ENCODE measurements around the gene GNG7. TPM values are rescaled to one million over a fixed set of nuclear protein-coding genes. Genes with fewer than 3 reads are reported as not detected.
"Not testable (repeated sequence)": the region's sequence is repeated elsewhere in the genome, so short reads cannot be mapped to it uniquely, and the experiment has no call there.

Gene GNG7
- total RNA-seq, 1 donor = 0.45 TPM

DNA sequence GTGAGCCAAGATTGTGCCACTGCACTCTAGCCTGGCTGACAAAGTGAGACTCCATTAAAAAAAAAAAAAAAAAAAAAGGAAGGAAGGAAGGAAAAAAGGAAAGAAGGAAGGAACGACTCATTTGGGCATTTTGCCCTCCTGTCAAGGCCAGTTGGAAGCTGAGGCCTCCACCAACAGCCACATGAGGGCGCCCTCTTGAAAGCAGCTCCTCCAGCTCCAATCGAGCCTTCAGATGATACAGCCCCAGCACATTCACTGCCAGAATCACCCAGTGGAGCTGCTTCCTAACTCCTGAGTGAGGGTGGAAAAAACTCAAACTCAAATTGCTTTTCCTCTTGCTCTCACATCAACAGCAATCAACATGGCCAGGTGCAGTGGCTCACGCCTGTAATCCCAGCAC lies 40.9 kb downstream of the GNG7 start:
- no peak overlapping the region for H3K4me3 ChIP-seq (ENCODE audit: low read depth, low read length)
- DNase-seq (ENCODE audit: low read depth) = no peak
- TF ChIP-seq, protein P1, sequence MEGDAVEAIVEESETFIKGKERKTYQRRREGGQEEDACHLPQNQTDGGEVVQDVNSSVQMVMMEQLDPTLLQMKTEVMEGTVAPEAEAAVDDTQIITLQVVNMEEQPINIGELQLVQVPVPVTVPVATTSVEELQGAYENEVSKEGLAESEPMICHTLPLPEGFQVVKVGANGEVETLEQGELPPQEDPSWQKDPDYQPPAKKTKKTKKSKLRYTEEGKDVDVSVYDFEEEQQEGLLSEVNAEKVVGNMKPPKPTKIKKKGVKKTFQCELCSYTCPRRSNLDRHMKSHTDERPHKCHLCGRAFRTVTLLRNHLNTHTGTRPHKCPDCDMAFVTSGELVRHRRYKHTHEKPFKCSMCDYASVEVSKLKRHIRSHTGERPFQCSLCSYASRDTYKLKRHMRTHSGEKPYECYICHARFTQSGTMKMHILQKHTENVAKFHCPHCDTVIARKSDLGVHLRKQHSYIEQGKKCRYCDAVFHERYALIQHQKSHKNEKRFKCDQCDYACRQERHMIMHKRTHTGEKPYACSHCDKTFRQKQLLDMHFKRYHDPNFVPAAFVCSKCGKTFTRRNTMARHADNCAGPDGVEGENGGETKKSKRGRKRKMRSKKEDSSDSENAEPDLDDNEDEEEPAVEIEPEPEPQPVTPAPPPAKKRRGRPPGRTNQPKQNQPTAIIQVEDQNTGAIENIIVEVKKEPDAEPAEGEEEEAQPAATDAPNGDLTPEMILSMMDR (IDR thresholded peaks at IDR 0.05; ENCODE audit: insufficient read depth, low read length) = no peak

DNA sequence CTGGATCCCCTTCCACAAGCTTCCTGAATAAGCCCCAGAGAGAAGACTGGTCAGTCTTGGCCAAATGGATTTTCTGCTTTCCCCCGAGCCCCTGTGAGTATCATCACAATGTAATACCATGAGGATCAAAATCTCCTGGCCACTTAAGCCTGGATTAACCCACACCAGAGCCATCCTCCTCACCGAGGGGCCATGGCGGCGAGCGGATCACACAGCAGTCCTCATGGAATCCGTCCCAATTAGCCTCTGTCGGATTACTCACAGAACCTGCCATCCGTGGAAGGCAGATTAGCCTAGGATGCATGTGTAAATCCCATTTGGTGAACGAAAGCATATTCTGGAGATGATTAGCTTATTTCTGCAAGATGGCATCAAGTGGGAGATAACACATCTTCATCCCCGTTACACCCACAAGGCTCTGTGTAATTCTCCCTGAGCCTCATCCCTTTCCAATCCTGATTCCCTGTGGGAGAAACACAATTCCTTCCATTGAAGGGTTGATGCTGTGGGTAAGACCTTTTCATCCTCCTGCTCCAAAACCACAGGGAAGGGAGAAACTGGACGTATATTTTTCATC lies 42.5 kb downstream of the GNG7 start:
- H3K4me3 ChIP-seq (ENCODE audit: low read depth, low read length) = no peak overlapping the region
- TF ChIP-seq, protein P1 (IDR thresholded peaks at IDR 0.05; ENCODE audit: insufficient read depth, low read length) = no peak

DNA sequence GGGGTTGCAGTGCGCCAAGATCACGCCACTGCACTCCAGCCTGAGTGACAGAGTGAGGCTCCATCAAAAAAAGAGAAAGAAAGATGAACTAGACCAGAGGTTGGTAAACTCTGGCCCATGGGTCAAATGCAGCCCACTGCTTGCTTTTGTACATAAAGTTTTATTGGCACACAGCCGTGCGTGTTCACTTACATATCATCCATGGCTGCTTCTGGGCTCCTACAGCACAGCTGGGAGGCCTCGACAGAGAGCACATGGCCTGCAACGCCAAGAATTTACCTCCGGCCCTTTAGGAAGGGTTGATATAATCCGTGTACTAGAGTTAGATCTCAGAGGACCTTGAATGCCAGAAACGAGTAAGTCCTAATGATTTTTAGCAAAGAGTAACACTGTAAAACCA lies 46.0 kb downstream of the GNG7 start:
- H3K4me3 ChIP-seq (ENCODE audit: low read depth, low read length) = no peak overlapping the region
- TF ChIP-seq, protein P1 (IDR thresholded peaks at IDR 0.05; ENCODE audit: insufficient read depth, low read length) = no peak
- DNase-seq (ENCODE audit: low read depth) = no peak

More for the DNA sequence above, 42.5 kb downstream of the GNG7 start:
- no peak for DNase-seq (ENCODE audit: low read depth)

DNA sequence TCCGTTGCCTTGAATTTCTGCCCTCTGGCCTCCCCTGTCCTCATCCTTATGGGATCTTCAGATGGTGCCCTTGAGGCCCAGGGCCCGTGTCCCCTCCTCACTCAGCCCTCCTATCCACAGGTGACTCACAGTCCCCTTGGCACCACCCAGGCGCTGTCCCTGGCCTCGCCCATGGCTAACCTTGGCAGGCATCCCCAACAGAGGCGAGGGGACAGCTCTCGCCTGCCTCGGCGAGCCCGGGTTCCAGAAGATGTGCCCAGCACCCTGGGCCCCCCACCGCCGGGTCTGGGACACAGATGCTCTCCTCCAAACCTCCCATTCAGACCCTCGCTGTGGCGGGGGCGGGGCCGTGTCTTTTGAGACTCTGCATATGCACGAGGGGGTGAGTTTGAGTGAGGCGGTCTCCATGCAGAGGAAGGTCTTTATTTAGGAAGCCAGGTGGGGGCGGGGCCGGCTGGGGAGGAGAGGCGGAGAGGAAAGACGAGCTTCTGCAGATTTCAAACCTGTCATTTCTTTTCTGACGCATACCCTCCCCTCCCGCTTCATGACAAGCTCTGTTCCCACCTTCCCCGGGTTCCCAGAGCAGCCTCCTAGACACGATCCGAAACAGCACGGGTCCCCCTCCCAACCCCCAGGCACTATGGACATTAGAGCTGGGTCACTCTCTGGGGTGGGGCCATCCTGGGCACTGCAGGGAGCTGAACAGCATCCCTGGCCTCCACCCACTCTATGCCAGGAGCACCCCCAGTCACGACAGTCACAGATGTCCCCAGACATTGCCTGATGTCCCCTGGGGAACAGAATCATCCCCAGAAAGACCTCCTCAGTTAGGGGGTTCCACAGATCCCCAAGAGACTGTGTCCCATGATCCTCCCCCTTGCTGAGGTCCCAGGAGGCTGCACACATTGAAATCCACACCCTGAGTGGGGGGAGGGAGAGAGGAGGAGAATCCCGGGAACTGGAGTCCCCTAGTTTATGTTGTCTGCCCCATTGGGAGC lies 48.5 kb downstream of the GNG7 start:
- TF ChIP-seq, protein P1 (IDR thresholded peaks at IDR 0.05; ENCODE audit: insufficient read depth, low read length) = no peak
- DNase-seq (ENCODE audit: low read depth) = no peak
- H3K4me3 ChIP-seq (ENCODE audit: low read depth, low read length) = no peak overlapping the region

GRCh38 chr19:2653218-2653617 lies 49.3 kb downstream of the GNG7 start:
- TF ChIP-seq, protein P1 (IDR thresholded peaks at IDR 0.05; ENCODE audit: insufficient read depth, low read length) = no peak

DNA sequence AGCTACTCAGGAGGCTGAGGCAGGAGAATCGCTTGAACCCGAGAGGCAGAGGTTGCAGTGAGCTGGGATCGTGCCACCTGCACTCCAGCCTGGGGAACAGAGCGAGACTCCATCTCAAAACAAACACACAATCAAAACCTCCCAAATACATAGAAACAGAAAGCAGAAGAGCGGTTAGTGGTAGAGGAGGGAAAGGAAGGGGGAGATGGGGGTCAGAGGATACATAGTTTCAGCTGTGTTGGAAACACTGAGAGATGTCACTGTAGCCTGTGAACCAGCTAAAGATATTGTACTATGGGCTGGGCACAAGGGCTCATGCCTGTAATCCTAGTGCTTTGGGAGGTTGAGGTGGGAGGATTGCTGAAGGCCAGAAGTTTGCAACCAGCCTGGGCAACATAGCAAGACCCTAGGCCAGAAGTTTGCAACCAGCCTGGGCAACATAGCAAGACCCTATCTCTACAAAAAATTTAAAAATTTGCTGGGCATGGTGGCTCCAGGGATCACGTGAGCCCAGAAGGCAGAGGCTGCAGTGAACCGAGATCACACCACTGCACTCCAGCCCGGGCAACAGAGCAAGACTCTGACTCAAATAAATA lies 49.9 kb downstream of the GNG7 start:
- DNase-seq (ENCODE audit: low read depth) = no peak
- TF ChIP-seq, protein P1 (IDR thresholded peaks at IDR 0.05; ENCODE audit: insufficient read depth, low read length) = no peak
- H3K4me3 ChIP-seq (ENCODE audit: low read depth, low read length) = no peak overlapping the region

More at GRCh38 chr19:2653218-2653617, 49.3 kb downstream of the GNG7 start:
- no peak for DNase-seq (ENCODE audit: low read depth)
- no peak overlapping the region for H3K4me3 ChIP-seq (ENCODE audit: low read depth, low read length)

DNA sequence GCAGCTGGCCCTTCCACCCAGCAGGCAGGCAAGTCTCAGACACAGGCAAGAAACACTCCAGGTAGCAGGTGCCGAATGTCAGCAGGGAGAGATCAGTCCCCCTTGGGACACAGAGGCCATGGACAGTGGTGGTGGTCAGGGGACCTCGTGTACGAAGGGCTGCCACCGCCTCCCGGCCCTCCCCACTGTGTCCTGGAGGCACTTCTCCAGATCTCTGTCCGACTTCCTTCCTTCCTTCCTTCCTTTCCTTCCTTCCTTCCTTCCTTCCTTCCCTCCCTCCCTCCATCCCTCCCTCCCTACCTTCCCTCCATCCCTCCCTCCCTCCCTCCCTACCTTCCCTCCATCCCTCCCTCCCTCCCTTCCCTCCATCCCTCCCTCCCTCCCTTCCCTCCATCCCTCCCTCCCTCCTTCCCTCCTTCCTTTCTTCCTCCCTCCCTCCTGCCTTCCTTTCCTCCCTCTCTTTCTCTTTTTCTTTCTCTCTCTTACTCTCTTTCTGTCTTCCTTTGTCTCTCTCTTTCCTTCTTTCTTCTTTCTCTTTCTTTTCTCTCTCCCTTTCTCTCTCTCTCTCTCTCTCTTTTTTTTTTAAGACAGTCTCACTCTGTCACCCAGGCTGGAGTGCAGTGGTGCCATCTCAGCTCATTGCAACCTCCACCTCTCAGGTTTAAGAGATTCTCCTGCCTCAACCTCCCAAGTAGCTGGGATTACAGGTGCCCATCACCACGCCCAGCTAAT lies 51.3 kb downstream of the GNG7 start:
- not testable (repeated sequence) for H3K4me3 ChIP-seq (ENCODE audit: low read depth, low read length); DNase-seq (ENCODE audit: low read depth)

Measured in fibroblast of the aortic adventitia (primary cell).